Endothelial cell of hepatic sinusoid (primary cell): ENCODE measurements around the gene ANTXRL.
"Not testable (repeated sequence)": the region's sequence is repeated elsewhere in the genome, so short reads cannot be mapped to it uniquely, and the experiment has no call there.

ENCODE experiments used
- in situ Hi-C: cut with HindIII; loops from 2 replicates; pipeline ENCODE4 v1.10.0; 2017; ENCODE audit warnings: low sequenced_read_pairs

The ANTXRL gene

DNA sequence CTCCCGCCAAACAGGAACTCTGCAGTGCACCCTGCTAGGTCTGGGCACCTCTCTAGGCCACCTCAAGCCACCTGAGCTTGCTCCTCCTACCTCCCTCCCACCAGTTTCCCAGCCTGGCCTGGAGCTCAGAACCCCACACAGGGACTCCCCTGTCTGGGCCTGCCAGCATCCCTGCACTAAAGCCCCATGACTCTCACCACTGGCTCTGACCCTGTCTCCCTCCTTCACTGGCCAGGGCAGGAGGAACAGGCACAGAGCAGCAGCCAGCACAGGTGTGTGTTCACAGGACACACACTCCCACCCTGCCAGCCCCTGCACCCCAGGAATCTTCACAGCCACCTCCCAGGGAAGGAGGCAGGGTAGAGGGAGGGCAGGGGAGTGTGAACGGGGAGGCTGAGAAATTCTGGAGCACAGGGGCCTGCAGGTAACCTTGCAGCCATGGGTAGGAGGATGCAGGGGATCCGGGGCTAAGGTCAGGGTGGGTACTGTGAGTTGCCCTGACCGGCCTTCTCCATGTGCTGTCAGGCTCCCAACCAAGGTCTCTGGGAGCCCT, 13.9 kb upstream of the ANTXRL start:
- in situ Hi-C loops = no loop called here

DNA sequence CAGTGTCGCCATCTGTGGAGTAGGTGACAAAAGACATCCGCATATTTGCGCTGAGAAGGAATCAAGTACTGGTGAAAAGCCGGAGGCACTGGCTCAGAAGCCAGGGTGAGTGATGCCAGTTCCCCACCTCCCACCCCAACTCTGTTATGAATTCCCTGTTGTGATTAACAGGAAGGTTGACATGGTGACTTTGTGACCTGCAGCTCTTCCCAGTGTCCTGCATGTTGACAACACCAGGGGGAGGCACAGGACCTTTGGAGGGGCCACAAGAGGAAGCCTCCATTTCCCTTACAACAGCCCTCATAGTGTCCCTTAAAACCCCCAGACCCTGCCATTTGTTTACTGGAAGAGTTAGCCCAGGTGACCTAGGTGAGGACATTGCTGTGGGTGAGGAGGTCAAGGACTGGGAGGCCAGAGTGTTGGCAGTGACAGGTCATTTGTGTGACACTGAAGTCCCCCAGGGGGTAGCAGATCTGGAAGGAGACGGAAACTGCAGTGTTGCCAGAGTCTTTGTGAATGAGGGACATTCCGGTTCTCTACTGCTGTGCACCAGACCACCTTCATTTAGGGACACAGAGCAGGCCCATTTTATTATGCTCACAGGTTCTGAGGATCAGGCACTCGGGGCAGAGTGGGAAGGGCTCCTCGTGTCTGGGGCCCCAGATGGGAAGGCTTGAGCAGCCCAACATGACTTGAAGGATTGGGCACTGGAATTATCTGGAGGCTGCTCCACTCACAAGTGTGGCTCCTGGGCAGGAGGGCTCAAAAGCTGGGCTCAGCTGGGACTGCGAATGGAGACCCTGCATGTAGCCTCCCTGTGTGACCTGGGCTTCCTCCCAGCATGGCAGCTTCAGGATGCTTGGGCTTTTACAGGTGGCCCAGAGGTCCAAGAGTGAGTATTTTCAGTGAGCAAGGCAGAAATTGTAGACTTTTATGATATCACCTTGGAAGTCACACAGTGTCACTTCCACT, 13.0 kb upstream of the ANTXRL start:
- in situ Hi-C loops = no loop called here

DNA sequence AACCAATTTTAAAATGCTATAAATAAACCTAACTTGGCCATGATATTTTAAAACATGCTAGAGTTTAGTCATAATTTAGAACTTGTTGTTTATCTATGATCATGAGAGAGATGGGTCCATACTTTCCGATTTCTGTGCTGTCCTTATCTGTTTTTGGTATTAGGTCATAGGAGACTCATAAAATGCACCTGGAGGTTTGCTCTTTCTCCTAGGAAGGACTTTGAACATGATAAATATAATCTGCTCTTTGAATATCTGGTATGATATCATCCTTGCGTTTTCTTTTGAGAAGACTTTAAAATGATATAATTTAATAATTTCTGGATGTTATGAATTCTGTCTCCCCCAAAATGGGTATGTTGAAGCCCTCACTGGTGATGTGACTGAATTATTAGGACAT, 9.0 kb upstream of the ANTXRL start:
- in situ Hi-C loops = no loop called here

DNA sequence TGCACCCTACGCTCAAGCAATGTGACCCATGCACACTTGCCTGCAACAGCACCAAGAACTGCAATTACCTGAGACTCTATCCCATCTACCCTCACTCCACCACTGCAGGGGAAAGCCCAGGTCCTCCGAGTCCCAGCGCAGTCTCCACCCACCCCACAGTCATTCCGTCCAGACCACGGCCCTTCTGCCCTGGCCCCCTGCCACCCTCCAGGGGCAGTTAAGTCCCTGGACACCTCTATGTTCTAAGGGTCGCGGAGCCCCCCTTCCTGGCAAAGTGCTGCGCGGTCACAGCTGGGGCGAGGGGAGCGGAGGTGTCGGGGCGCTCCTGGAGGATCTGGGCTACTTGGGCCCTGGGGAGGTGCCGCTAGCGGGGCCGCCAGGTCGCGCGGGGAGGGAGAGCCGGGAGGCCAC, 4.4 kb upstream of the ANTXRL start:
- in situ Hi-C loops = not testable (repeated sequence)

DNA sequence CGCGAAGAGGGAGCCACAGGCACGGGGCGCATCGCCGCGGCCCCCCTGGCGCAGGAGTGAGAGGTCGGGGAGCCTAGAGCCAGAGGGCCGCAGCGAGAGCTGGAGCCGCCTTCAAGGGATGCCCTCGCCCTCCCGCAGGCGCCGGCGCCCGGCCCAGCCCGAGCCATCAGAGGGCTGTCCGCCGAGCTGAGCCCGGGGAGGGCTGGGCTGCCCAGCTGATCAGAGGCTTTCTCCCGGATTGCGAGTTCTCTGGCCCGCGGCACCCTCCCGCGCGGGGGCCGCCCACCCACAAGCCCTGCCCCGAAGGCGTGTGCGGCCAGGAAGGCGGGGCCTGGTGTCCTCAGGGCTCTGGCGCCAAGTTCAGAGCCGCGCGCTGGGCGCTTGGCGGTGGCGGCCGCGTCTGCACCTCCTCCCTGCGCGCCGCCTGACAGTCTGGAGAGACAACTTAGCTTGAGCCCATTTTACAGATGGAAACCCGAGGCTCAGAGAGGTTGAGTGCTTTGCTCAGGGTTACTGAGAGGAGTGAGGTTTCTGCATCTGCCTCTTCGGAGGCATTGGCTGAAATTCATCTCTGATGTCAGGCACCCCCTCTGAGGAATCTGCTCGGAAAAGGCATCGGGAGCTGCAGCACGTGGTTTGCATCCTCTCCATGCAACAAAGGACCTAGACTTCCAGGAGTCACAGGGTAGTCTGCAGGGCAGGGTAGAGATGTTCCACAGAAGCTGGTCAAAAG, 3.8 kb upstream of the ANTXRL start:
- in situ Hi-C loops = no loop called here

DNA sequence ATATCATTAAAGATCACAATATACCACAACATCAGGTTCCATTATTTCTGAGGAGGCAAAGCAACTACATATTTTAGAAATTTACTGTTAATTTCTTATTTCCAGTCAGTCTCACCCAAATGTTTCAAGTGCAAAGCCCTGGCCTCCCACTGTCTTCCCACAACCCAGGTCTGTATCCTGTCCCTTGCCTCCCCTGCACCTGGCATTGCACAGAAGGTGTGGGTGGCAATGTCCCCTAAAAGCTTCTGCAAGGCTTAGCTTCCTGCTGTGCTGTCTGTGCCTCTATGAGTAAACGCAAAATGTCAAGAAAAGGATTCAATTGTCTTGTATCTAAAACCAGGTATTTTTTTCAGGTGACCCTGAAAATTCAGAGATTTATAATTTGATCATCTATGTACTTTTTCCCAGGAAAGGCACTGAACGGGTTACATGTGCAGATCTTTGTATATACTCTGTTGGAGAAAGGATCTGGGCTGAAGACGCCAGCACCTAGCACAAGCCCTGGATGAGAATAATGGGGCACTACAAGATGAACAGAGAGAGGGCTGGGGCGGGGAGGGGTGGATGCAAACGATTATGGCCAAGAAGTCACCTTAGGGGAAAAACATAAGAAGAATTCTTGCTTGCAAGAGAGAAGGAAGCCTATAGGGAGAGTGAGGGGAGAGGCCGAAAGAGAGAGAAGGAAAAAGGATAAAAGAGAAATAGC, 3.1 kb upstream of the ANTXRL start:
- in situ Hi-C loops = no loop called here

DNA sequence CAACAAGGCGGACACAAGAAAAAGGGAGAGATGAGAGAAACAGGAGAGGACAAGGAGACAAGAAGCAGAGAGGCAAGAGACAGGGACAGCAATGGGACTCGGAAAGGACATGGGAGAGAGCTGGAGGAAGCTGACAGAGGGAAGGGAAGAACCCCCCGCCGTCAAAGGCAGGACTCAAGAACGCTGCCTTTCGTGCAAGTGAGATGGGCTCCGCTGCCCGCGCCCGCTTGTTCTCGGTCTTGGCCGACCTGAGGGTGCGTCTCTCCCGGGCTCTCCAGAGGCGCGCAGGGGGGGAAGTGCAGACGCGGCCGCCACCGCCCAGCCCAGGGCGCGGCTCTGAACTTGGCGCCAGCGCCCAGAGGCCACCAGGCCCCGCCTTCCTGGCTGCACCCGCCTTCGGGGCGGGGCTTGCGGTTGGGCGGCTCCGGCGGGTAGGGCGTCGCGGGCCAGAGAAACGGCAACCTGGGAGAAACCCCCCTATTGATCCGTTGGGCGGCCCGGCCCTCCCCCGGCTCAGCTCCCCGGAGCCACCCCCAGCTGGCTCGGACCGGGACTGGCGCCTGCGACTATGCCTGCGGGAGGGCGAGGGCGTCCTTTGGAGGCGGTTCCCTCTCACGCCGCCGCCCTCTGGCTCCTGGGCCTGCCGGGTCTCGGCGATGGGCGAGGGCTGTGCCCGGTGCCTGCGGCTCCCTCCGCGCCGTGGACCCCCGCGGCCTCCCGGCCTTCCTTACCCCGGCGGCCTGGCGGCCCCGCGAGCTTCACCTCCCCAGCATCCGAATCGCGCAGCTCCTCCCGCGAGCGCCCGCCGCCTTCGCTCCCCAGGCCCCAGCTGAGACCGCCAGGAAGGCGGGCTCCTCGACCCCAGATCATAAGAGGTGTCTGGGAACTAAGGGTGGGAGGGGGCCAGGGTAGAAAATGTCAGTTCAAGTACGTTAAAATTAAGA, 2.2 kb upstream of the ANTXRL start:
- in situ Hi-C loops = no loop called here

DNA sequence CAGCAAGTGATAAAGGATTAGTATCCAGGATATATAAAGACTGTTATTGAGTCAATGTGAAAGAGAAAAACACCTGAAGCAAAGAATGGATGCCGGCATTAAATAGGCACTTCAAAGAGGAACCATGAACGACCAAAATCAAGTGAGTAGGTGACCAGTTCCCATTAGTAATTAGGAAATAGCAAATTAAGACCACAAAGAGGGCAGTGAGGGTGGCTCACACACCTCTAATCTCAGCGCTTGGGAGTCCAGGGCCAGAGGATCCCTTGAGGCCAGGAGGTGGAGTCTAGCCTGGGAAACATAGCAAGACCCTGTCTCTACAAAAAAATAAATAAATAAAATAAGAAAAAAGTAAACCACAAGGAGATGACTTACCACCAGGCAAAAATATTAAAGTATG, 1.5 kb upstream of the ANTXRL start:
- in situ Hi-C loops = no loop called here

DNA sequence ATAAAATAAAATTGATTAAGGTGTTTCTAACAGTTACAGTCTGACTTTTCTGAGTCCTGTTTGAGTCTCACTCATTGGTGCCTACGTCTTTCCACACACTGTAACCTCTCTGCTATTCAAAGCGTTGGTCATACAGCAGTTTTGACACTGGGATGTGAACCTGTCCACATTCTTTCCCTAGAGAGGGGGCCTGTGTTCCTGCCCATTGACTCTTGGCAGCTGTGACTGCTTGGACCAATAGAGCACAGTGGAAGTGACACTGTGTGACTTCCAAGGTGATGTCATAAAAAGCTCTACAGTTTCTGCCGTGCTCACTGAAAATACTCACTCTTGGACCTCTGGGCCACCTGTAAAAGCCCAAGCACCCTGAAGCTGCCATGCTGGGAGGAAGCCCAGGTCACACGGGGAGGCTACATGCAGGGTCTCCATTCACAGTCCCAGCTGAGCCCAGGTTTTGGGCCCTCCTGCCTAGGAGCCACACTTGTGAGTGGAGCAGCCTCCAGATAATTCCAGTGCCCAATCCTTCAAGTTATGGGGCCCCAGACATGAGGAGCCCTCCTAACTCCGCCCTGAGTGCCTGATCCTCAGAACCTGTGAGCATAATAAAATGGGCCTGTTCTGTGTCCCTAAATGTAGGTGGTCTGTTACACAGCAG, 704 bp upstream of the ANTXRL start:
- in situ Hi-C loops = no loop called here

DNA sequence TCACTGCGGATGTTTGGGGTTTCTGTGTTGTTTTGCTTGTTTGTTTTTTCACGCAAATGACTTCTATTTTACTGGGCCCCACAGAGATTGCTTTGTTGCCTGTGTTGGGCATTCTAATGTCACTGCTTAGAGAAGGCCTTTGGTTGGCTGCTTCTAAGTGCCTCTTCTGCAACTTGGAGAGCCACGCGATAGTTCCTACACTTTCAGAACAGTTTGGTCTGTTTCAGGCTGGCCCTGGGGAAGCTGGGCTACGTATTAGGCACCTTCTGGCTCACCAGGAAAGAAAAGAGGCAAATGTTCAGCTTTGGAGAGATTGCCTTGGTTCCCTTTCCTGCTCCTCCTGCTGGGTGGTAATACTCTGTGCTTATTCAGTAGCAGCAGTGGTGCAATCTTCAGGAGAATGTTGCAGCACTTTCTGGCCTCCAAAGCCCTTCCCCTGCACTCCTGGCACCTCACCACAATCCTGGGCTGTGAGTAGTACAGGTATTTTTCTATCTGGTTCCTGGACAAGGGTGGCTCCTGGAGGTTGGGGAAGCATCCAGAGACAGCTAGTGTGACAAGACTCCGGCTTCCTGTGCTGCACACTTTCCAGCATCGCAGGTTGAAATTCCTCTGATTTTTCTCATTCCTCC, 1.2 kb downstream of the ANTXRL start:
- in situ Hi-C loops = no loop called here

DNA sequence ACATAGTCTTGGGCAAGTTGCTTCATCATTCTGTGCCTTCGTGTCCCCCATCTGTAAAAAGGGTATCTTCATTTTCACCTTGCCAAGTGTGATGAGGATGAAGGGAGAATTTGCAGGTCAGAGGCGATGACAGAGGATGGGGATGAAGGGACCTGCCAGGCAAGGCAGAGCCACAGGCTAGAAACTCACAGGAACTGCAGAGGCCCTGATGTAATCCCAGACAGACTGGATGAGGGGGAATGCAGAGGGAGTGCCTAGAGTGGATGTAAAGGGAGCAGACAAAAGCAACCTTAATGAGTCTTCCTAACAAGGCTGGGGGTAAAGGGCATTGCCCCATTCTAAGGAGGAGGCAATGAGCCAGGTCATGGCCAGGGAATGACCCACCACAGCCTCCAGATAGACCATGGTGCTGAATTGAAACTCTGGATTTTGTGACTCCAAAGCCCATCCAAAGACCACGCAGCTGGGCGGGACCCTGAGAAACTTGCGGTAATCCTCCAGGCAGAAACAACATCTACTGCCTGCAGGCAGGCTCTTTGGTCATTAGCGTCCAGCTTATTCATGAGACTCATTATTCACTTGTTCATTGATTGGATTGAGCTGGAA, 1.9 kb downstream of the ANTXRL start:
- in situ Hi-C loops = no loop called here

DNA sequence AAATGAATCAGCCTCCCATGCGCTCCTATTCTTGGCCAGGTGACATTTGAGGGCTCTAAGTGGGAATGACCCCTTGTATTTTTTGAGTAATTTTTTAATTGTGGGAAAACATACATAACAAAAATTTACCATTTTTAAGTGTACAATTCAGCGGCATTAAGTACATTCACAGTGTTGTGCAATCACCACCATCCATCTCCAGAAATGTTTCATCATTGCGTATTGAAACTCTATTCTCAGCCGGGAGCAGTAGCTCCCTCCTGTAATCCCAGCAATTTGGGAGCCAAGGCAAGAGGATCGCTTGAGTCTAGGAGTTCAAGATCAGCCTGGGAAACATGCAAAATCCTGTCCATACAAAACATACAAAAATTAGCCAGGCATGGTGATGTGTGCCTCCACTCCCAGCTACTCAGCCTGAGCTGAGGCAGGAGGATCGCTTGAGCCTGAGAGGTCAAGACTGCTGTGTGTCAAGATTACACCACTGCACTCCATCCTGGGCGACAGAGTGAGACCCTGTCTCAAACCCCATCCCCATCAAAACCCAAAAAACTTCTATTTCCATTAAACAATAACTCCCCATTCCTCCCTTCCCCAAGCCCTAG, 2.5 kb downstream of the ANTXRL start:
- in situ Hi-C loops = no loop called here

DNA sequence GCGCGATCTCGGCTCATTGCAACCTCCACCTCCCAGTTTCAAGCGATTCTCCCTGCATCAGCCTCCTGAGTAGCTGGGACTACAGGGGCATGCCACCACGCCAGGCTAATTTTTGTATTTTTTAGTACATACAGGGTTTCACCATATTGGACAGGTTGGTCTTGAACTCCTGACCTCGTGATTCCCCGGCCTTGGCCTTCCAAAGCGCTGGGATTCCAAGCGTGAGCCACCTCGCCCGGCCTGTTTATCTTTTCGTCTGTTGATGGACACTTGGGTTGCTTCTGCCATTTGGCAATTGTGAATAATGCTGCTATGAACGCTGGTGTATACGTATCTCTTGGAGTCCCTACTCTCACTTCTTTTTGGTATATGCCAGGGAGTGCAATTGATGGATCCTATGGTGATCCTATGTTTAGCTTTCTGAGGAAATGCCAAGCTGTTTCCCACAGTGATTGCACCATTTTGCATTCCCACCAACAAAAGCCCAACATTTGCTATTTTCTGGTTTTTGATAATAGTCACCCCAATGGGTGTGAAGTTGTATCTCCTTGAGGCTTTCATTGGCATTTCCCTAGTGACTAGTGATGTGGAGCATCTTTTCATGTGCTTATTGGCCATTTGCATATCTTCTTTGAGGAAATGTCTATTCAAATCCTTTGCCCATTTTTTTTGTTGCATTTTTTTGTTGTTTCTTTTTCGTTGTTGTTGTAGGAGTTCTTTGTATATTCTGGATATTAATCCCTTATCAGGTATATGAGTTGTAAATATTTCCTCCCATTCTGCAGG, 3.5 kb downstream of the ANTXRL start:
- in situ Hi-C loops = no loop called here

DNA sequence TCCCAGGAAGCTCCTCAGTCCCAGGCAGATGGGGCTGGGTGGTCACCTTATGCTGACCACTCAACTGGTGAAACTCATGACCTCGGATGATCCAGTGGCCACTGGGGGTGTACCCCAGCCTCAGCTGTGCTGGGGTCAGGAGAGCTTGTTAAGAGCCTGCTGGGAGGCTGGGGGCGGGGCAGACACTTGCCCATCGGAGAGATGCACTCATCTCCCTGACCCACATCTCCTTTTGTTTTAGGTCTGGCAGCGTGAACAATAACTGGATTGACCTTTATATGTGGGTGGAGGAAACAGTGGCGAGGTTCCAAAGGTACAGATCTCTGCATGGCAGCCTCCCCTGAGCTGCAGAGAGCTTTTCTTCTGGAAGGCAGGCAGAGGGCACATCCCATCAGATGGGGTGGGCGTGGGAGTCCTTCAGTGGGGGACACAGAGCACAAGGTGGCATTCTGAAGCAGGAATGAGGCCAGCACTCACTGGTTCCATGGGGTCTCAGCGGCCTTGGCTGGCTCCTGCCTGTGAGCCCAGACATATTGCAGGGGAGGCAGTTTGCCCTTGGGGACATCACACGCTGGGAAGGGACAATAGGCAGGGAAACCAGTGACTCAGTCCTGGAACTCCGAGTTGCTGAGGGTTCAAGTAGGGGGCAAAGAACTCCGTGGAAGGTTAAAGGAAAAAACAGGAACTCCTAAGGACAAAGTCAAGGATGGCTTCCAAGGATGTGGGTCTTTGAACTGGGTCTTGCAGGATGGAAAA, 5.2 kb downstream of the ANTXRL start:
- in situ Hi-C loops = no loop called here

DNA sequence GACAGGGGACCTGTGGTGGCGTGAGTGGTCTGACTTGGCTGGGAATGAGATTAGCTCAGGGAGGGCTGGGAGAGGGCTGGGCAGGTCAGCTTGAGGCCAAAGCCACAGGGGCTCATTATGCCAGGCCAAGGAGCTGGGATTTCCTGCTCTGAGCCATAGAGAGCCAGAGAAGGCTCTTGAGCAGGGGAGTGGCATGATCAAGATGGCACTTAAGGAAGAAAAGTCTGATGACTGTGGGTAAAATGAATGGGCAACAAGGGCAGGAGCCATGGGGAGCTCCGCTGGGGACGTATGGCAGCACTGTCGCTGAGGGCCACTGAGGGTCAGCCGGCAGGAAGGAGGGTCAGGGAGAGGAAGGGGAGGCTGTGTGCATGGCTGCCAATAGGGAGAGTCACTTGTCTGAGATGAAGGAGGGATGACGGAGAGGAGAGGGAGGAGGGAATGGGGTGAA, 5.8 kb downstream of the ANTXRL start:
- in situ Hi-C loops = no loop called here

DNA sequence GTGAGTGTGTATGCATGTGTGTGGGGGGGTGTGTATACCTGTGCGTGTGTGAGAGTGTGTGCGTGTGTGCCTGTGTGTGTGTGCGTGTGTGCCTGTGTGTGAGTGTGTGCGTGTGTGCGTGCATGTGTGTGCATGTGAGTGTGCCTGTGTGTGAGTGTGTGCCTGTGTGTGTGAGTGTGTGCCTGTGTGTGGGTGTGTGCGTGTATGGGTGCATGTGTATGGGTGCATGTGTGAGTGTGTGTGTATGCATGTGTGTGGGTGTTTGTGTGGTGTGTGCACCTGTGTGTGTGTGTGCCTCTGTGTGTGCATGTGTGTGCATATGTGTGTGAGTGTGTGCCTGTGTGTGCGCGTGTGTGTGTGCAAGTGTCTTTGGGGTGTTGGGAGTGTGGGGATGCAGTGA, 6.4 kb downstream of the ANTXRL start:
- in situ Hi-C loops = no loop called here
